Forelimb muscle (tissue), 1 donor: ENCODE results near the gene PANK4. TPM values are rescaled to one million over a fixed set of nuclear protein-coding genes. Genes with fewer than 3 reads are reported as not detected.
"Not testable (repeated sequence)": the region's sequence is repeated elsewhere in the genome, so short reads cannot be mapped to it uniquely, and the experiment has no call there.

Source experiments
- DNase-seq: peaks from one replicate; pipeline ENCODE4 v3.0.0-alpha.2; 2013; ENCODE audit warnings: low read depth
- polyA plus RNA-seq: library from polyadenylated mRNA; unstranded; fragments of 120-200 nt; gene quantifications from one replicate; pipeline ENCODE4 v1.2.1, GENCODE V29; 2013; ENCODE audit not compliant: insufficient read length

PANK4 gene
- polyA plus RNA-seq, 1 donor, result 22.1 TPM

DNA sequence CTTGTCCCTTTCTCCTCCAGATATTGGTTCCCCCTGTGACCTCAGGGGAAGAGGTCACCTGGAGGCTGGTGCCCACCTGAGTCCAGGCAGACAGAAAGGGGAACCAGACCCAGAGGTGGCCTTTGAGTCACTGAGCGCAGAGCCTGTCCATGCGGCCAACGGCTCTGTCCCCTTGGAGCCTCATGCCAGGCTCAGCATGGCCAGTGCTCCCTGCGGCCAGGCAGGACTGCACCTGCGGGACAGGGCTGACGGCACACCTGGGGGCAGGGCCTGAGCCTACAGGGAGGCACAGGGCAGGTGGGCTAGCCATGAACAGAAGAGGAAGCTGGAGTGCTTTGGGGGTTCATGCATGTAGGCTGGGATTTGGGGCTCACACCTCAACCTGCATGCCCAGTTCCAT, 32.5 kb upstream of the PANK4 start:
- no peak for DNase-seq

DNA sequence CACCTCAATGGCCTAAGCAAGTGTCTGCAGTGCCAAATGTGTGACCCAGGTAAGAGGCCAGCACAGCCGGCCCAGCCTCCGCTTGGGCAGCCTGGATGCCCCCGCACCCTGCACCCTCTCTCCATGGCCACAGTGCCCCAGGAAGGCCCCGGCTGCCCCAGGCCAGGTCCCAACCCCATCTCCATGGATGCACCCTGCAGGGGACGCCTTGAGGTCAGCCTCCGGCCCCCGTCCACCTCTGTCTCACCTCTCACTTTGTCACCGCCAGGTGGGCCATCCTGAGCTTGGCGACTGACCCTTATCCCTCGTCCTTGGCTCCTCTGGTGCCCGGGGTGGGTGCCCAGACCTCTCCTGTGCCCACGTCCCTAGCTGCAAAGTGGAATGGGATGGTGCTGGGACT, 32.0 kb upstream of the PANK4 start:
- no peak for DNase-seq

DNA sequence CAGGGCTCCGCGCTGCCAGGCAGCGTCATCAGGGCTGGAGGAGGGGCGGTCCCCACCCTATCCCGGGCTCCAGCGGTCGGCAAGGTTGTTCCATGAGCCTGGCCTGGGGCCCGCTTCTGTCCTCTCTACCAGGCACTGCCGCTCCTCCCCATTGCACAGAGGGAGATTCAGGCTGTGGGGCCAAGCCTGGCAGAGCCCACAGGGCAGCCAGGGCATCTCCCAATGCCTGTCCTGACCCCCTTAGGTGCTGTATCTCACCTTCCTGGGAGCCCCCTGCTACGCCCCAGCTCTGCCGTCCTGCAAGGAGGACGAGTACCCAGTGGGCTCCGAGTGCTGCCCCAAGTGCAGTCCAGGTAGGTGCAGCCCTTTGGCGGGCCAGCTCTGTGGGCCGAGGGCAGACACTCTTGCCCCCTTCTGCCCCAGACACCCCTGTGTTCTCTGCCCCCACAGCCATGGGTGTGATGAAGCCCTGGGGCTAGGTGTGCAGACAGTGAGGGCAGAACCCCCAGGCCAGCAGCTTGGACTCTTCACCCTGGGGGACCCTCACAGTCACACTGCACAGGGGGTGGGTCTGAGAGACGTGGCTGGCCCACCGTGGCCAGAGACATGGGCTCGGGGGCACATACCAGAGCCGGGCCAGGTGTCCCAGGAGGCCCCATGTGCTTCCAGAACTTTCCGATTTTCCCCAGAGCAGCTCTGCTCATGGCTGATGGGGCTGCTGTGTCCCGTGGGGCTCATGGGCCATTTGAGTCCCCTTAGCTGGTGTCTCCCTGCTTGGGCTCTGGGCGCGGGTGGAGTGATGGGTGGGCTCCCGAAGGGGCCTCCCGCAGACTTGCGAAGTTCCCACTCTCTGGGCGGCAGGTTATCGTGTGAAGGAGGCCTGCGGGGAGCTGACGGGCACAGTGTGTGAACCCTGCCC, 31.3 kb upstream of the PANK4 start:
- DNase-seq, result no peak

DNA sequence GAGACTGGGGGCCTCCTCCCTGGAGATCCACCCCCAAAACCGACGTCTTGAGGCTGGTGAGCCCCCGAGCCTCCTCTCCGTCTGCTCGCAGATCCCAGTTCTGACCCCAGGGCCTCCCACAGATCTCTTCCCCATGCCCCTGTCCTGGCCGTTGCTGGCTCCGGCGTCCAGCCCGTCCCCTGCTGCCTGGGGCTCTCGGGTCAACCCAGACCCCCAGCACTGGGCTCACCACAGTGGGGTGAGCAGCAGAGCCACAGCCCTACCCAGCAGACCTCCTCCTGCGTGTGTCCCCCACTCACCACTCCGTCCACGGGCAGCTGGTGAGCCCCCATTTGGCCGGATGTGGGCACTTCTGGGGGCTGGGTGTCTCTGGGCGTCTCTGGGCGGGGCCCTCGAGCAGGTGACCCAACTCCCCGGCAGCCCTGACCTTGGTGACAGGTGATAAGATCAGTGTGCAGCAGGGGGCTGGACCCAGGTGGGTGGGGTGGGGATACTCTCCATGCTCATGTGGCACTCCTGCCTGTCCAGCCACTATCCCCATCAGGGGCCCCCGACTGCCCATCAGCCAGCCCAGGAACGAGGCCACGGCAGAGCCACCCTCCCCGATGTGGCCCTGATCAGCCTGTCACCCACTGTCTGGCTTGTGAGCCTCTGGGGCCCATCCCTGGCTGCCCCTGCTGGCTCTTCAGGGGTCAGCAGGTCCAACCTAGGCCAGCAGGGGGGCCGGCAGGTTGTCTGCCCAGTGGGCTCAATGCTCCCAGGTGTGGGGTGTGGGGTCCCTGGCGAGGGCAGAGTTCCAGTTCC, 30.5 kb upstream of the PANK4 start:
- DNase-seq, result no peak

DNA sequence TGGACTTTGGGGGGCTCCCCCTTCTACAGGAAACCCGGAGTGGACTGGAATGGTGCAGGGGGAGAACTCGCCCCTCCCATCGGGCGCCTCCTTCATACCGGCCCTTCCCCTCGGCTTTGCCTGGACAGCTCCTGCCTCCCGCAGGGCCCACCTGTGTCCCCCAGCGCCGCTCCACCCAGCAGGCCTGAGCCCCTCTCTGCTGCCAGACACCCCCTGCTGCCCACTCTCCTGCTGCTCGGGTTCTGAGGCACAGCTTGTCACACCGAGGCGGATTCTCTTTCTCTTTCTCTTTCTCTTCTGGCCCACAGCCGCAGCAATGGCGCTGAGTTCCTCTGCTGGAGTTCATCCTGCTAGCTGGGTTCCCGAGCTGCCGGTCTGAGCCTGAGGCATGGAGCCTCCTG, 29.9 kb upstream of the PANK4 start, which contains the start of gene TNFRSF14:
TSS of gene TNFRSF14 (plus strand) at position 95 of the 401 bp plus-strand sequence. CDS start at position 389, 294 bp downstream.
- DNase-seq, result no peak

DNA sequence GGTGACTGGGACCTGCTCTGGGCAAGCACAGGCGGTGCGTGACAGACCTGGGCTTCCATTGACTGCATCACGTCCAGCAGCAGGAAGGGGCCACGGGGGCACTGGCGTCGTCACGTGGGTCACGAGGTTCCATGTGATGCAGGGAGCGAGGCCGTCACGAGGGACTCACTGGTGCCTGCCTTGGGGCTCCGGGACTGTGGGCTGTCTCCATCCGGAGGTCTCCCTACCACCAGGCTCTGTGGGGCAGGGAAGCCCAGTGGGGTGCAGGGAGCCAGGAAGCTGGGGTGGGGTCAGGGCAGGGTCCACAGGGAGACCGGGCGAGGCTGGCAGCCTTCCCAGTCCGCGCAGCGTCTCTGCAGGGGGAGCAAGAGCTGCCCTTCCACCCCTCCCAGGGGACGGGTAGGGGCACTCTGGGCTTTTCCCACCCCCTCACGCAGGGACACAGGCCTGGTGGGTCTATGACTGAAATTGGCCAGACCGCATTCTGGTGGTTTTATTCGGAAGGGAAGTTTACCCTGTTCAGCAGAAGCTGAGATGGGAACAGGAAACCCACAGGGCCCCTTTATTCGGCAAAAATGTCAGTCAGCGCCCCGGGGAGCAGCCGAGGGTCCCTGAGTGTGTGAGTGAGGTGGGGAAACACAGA, 29.4 kb upstream of the PANK4 start:
- no peak for DNase-seq

DNA sequence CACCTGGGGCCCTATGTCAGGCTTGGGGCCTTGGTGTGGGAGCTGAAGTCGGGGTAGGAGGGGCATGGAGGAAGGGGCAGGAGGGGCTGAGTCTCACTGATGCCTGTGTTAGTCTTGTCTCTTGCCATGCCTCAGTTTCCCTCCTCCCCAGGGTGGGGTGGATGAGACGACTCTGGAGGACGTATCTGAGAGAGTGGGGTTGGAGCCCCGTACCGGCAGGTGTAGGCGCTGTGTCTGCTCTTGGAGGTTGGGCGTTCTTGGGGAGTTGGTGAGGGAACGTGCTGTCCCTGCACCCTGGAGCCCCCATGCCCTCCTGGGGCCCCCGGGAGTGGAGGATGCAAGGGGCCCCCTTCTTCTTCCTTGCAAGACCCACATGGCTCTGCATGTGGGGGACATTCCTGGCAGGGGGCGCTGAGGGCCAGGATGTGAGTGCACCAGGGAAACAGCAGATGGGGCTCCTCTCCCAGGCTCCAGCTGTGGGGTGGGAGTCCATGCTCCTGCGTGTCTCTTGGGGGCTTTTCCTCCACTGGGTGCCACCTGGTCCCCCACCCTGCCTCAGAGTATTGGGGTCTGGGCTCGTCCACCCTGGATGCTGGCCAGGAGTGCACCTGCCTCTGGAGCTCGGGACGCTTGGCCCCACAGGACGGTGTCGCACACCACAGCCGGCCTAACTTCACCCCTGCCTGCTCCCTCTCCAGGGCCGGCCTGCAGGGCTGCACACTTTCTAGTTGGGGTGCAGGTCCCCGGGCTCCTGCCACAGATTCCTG, 28.4 kb upstream of the PANK4 start:
- no peak for DNase-seq

DNA sequence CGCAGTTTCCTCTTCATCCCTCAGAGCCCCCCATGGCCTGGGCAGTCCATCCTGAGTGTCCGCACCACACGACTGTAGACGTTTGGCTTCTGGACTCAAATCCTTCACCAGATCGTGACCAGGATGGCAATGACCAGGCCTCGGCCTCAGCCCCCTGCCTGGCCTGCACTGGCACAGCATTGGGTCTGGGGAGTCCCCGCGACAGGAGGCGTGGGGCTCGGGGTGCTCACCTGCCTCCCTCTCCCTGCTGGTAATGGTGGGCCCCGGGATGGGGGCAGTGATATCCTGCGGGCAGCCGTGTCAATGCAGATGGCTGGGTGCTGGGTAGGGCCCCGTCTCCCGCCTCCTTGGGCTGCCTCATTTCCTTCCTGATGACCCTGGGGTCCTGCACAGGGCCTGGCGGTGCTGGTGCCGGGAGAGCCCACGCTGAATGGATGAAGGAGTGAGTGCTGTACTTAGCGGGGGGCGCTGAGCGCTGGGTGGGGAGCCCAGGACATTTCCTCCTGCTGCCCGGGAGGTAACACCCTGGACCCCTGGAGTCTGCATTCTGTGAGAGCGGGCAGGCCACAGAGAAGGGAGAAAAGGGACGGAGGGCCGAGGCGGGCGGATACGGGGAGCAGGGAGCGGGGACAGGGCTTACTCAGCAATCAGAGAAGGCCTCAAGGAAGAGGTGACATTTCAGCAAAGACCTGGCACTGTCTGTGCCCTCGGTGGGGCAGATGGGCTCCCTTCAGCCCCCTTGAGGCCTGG, 27.6 kb upstream of the PANK4 start:
- DNase-seq, result no peak

DNA sequence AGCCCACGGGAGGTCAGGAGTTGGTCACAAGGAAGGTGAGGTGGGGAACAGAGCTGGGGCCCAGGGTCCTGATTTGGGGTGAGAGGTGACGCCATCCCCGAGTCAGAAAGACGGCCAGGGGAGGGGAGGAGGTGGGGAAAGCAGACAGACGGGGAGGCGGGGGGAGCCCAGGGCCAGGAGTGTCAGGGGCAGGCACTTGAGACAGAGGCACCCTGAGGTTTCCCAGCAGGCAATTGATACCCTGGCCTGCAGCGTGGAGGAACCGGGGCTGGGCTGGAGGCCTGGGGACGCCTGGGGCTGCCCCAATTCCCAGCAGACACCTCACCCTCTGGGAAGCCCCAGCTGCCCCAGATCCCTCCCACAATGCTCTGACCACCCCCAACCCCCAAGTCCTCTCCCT, 26.7 kb upstream of the PANK4 start:
- not testable (repeated sequence) for DNase-seq

DNA sequence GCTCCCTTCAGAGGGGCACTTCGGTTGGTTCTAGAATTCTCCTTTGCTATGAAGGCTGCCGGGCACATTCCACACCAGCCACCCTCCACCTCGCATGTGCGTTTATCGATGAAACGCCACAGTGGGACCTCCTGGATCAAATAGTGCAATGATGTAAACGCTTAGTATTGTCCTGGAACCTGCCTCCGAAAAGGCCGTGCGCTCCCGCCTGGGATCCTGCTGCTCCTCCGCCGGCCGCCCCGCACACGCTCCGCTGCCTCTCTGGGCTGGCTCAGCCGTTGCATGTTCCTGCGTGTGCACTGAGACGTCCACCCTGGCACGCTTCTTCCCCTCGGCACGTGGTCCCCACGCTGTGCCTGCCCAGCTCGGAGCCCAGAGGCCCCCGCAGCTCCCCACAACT, 25.8 kb upstream of the PANK4 start:
- no peak for DNase-seq

DNA sequence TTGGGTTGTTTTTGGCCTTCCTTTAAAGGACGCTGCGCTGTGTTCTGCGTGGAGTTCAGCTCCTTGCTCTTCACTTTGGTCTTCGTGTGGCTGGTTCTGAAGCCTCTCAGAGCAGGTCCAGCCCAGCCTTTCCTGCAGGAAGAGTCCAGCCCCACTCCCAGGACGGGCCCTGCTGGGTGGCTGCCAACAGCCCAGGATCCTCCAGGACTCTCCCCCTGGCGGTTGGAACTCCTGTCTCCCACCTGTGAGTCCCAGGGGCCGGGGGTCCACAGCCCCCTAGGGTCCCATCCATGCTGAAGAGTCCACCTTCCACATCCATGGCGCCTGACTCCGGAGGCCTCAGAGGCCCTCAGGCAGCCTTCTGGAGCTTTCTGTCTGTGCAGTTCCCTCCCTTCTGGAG, 25.1 kb upstream of the PANK4 start:
- not testable (repeated sequence) for DNase-seq

DNA sequence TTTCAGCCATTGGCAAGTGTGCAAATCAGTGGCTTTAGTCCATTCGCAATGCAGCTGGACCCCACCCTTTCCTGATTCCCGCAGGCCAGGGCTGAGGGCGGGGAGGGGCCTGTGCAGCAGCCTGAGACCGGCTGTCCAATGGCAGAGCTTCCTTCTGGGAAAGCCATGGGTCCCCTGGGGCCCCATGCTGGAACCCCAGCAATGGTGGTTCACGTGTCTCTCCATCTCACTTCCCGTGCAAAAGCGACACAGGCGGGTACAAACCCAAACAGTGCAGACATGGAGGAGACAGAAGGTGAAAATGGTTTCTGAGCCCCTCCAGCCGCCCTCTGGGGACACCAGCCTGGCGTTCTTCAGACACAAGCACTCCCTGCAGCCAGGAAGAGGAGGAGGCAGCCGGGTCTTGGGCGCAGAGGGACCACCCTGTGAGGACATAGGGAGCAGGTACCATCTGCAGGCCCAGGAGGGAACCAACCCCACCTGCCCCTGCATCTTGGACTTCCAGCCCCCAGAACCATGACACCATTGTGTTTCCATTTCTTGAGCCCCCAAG, 24.0 kb upstream of the PANK4 start:
- DNase-seq, result not testable (repeated sequence)

DNA sequence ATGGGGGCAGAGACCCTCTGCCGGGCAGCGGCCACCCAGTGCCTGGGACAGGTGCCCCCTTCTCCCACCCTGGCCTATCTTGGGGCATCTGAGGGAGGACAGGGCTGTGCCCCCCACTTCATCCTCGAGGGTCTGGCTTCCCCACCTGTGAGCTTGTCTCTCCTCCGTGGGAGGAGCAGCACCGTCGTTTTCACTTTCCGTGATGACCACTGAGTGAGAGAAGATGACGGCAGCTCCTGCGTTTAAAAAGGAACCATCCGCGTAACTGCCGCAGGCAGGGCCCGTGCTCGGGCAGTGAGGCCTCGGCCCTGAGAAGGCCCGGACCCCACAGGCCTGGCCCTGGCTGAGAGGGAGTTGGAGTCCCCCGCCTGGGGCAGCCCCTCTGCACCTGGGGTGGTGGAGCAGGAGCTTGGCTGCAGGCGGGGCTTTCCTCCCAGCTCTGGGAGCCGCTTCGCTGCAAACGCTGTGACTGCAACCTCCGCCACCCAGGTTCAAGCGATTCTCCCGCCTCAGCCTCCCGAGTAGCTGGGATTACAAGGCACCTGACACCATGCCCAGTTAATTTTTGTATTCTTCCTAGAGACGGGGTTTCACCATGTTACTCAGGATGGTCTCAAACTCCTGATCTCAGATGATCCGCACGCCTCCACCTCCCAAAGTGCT, 23.1 kb upstream of the PANK4 start:
- DNase-seq, result not testable (repeated sequence)

DNA sequence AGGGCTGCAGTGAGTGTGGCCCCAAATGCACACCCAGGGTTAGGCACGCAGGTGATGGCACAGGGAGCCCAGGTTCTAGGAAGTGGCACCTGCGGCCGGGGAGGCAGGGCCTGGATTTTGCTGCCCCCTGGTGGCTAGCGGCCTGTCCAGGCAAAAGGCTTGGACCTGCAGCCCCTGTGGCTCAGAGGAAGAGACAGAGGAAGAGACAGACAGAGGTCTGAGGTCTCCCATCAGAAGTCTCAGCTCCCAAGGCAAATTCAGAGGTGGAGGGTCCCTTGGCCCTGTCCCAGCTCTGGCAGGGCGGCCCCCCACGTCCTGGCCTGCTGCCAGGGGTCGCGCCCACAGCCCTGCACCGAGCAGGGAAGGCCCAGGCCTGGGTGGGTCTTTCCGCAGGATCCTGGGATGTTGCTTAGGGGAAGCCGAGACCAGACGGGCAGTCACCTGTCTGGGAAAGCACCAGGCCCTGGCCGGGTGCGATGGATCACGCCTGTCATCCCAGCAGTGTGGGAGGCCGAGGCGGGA, 21.7 kb upstream of the PANK4 start:
- DNase-seq, result no peak

DNA sequence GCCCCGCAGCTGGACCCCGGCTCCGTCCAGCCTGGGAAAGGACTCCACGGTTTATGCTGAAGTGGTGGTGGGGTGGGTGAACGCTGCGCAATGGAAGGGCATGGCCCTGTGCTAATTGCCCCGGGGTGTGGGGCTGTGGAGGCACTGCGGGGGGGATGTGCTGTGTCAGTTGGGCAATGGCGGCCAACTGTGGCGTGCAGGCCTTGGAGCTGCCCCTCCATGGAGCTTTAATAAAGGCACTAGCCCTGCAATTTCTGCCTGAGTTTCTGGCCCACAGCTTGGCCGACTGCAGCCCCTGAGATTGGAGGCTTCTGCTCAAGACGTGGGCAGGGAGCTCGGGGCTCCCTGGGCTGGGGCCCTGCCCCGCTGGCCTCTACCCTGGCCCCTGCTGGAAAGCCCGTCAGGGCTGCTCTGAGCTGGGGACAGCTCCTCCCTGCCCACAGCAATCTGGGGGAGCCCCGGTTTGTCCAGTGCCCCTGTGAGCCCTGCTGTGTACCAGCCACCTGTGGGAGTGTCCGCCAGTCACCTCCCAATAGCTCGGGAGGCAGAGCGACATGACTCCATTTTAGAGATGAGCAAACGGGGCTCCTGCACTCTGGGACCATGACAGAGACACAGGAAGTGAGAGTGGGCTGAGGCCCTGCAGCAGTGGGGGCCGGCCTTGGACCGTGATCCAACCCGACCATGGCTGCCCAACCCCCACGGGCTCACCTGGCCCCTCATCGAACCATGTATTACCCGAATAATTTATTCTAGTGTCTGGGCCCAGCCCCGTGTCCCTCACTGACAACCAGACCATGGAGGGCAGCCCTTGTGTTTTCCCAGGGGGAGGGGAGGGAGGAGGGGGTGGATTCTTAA, 21.0 kb upstream of the PANK4 start:
- no peak for DNase-seq

DNA sequence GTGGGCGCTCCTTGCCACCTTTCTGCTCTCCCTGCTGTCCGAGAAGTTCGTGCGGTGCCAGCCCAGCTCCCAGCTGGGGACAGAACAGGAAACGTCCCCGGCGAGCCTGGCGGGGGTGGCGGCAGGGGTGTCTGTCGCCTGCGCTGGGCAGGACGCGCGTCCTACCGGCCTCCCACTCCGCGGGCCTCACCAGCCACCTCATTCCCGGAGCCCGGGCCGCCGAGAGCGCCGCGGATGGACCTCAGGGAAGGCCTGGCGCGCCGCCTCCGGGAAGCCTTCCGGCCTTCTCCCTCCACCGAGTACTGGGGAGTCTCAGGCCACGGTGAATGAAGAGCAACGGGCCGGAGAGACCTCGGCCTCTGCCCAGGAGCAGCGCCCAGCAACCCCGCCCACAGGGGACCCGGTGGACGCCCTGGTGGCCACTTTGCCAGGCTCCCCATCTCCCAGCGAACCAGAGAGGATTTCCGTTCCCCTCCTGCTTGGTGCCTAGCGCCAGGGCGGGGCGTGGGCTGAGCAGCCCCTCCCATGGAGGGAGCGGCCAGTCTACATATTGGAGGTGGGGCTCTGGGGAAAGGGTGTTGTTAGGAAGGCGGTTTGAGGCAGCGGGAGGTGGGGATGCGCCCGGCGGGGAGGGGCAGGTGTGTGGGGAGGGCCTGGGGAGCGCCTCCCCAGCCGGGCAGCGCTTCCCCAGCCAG, 20.3 kb upstream of the PANK4 start:
- no peak for DNase-seq

DNA sequence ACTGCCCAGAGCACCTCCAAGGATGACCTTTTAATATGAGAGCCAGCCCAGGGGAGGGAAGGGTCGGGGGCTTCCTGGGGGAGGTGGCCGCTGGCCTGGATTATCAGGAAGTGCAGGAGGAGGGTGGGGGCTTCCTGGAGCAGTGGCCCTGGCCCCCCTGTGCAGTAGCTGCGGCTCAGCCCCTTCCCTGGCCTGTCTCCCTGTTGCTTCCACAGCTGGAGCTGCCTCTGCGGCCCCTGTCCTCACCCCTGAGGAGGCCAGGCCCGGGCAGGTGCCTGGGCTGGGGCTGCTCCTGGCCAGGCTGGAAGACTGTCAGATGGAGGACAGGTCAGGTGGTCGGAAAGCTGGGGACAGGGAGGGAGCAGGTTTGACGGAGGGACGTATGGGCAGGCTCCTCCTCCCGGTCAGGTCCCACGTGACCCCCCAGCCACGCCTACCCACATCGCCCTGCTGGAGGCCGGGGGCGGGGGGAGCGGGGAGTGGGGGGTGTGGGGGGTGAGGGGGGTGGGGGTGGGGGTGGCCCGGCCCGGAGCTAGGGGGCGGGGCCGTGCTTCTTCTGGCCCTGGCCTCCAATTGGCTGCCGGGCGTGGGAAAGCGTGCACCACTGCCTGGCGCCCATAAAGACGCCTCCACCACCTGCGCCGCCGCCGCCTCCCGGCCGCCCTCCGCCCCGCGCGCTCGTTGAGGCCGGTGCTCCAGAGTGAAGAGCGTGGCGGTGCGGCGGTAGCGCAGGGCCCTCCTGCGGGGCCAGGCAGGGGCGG, 19.5 kb upstream of the PANK4 start:
- DNase-seq, result no peak
